C1 segment of cervical spinal cord (tissue), 14 donors: ENCODE results near the gene PPP2R2D.
"Not testable (repeated sequence)": the region's sequence is repeated elsewhere in the genome, so short reads cannot be mapped to it uniquely, and the experiment has no call there.

ENCODE experiments used
- DNase-seq, 14 donors: peaks; one replicate each; lab custom pipeline; 2025; lab: John Stamatoyannopoulos, UW

The PPP2R2D gene

GRCh38 chr10:131866673-131867072 lies 34.1 kb upstream of the PPP2R2D start:
- DNase-seq, result no peak

- no peak for DNase-seq
These were observed 32.4 kb upstream of the PPP2R2D start for GRCh38 chr10:131868436-131868835.

GRCh38 chr10:131869344-131869743 lies 31.5 kb upstream of the PPP2R2D start:
- no peak for DNase-seq

- no peak for DNase-seq
These were observed 30.4 kb upstream of the PPP2R2D start for GRCh38 chr10:131870411-131870810.

GRCh38 chr10:131870831-131871672 lies 29.8 kb upstream of the PPP2R2D start:
- DNase-seq, result no peak

GRCh38 chr10:131871673-131872005 lies 29.2 kb upstream of the PPP2R2D start:
- no peak for DNase-seq

GRCh38 chr10:131872011-131872826 lies 28.6 kb upstream of the PPP2R2D start:
- DNase-seq, result no peak

GRCh38 chr10:131872827-131873375 lies 27.9 kb upstream of the PPP2R2D start:
- DNase-seq, result no peak

GRCh38 chr10:131874991-131875451 lies 25.8 kb upstream of the PPP2R2D start:
- peak in 13 of 14 donors; percentile 9 to 79 (median 45) for DNase-seq

- no peak for DNase-seq
These were observed 25.3 kb upstream of the PPP2R2D start for GRCh38 chr10:131875501-131875900.

GRCh38 chr10:131876017-131876416 lies 24.8 kb upstream of the PPP2R2D start:
- DNase-seq, result no peak

- no peak for DNase-seq
These were observed 24.3 kb upstream of the PPP2R2D start for GRCh38 chr10:131876508-131876907.

GRCh38 chr10:131880016-131880590 lies 20.7 kb upstream of the PPP2R2D start:
- DNase-seq, result no peak

- no peak for DNase-seq
These were observed 19.5 kb upstream of the PPP2R2D start for GRCh38 chr10:131881104-131881880.

GRCh38 chr10:131882151-131882550 lies 18.7 kb upstream of the PPP2R2D start:
- no peak for DNase-seq

GRCh38 chr10:131882590-131883451 lies 18.0 kb upstream of the PPP2R2D start:
- DNase-seq, result no peak

GRCh38 chr10:131883621-131884393 lies 17.0 kb upstream of the PPP2R2D start:
- DNase-seq, result not testable (repeated sequence)

- DNase-seq, result peak in 12 of 14 donors; percentile 7 to 71 (median 44)
These were observed 15.2 kb upstream of the PPP2R2D start for GRCh38 chr10:131885391-131886165.

- DNase-seq, result no peak
These were observed 14.6 kb upstream of the PPP2R2D start for GRCh38 chr10:131886237-131886636.
